Transverse colon (tissue), 4 donors: ENCODE data around the gene KSR1. TPM values are rescaled to one million over a fixed set of nuclear protein-coding genes. Genes with fewer than 3 reads are reported as not detected.

Experiments used
- DNase-seq: peaks from one replicate; pipeline ENCODE4 v3.0.0-alpha.2; 2019
- H3K27ac ChIP-seq, 4 donors: fragments of 200-600 bp; sonication (generic); 2 replicates each; pipeline ENCODE4 v1.5.1; 2016 to 2018; ENCODE audit warnings: inconsistent platforms in 4 of 4
- H3K27me3 ChIP-seq: fragments of 200-600 bp; sonication (generic); 2 replicates; pipeline ENCODE4 v1.5.1; 2017; ENCODE audit warnings: inconsistent platforms
- H3K36me3 ChIP-seq, 4 donors: fragments of 200-600 bp; sonication (generic); 2 replicates each; pipeline ENCODE4 v1.5.1; 2017 to 2019; ENCODE audit warnings: inconsistent platforms in 4 of 4
- H3K4me1 ChIP-seq, 4 donors: fragments of 200-600 bp; sonication (generic); 2 replicates each; pipeline ENCODE4 v1.5.1; 2017 to 2020; ENCODE audit warnings: inconsistent platforms in 4 of 4
- H3K4me3 ChIP-seq, 4 donors: fragments of 200-600 bp; sonication (generic); 1 replicate in 1 of 4; 2 replicates in 3 of 4; pipeline versions ENCODE4 v1.5.1 to v1.6.1; 2017 to 2019; ENCODE audit warnings: inconsistent platforms in 4 of 4
- H3K9me3 ChIP-seq, 2 donors: fragments of 200-600 bp; sonication (generic); 2 replicates each; pipeline ENCODE4 v1.5.1; 2017 to 2019; ENCODE audit warnings: inconsistent platforms in 2 of 2
- EP300 ChIP-seq: sonication (generic); formaldehyde crosslinking; IDR thresholded peaks from one replicate; pipeline ENCODE4 v1.6.1; 2017; ENCODE audit warnings: antibody characterized with exemption, low read depth
- POLR2A ChIP-seq: fragments of 450-650 bp; IDR thresholded peaks from one replicate; pipeline ENCODE4 v1.6.1; 2016; ENCODE audit warnings: antibody characterized with exemption, mild to moderate bottlenecking, moderate library complexity
- POLR2AphosphoS5 ChIP-seq, 3 donors: sonication (generic); formaldehyde crosslinking; IDR thresholded peaks; one replicate each; pipeline ENCODE4 v1.6.1; 2016; ENCODE audit warnings: antibody characterized with exemption in 3 of 3
- WGBS, 2 donors: methylation state at CpG; one replicate each; pipeline ENCODE4 v1.1.5; 2018; ENCODE audit warnings: low coverage in 1 of 2; 5-methylcytosine and 5-hydroxymethylcytosine counted together
- in situ Hi-C, 4 donors: fragments of 200-750 bp; cut with MboI; loops; one replicate each; pipeline versions ENCODE4 v1.15.0 to v1.15.1; 2017; ENCODE audit warnings: low sequenced_read_pairs in 3 of 4, low pct_ligation_motif_present in 1 of 4, low pct_unique_long_range_greater_than_20kb in 1 of 4
- intact Hi-C: fragments of 100-400 bp; cut with DNase I; formaldehyde crosslinking; loops from one replicate; pipeline ENCODE4 v1.15.1; 2023; ENCODE audit warnings: low total_unique reads
- total RNA-seq, 4 donors: library from RNA; depleted of rRNA; stranded (reverse); fragments of >200 nt; gene quantifications; one replicate each; pipeline ENCODE4 v1.1.0, GENCODE V29; 2016
- TF ChIP-seq, protein P1 (sequence below), 5 experiments: fragments of 200-600 bp in 3 of 5; fragments of 450-650 bp in 2 of 5; sonication (generic) in 3 of 5; IDR thresholded peaks; 1 replicate in 2 of 5; 2 replicates in 3 of 5; pipeline ENCODE4 v1.5.1; 2016 to 2017; ENCODE audit warnings: antibody characterized with exemption in 5 of 5, inconsistent platforms in 3 of 5, mild to moderate bottlenecking in 2 of 5, moderate library complexity in 1 of 5

Gene KSR1
- total RNA-seq, 4 donors from 2014 or later, result 8.2 to 55.7 (median 30.9) TPM

- intact Hi-C loops (no loop called here), in situ Hi-C loops (loop anchor here in 1 of 4 donors (10.0 kb wide), 1 partner anchor 59 kb away; no protein-coding TSS in a partner anchor)
- H3K4me1 ChIP-seq, result peaks cover 0 to 6% (median 4%) of the 10 kb centered on the region in 4 donors
- no peaks in the 10 kb centered on the region for H3K27me3 ChIP-seq
- no peaks in the 10 kb centered on the region for H3K36me3 ChIP-seq
- WGBS, 2 donors, result 40 to 54% methylated on average over 2 of the region's 2 CpGs
- H3K4me3 ChIP-seq, result no peak overlapping the region
- TF ChIP-seq, protein P1, sequence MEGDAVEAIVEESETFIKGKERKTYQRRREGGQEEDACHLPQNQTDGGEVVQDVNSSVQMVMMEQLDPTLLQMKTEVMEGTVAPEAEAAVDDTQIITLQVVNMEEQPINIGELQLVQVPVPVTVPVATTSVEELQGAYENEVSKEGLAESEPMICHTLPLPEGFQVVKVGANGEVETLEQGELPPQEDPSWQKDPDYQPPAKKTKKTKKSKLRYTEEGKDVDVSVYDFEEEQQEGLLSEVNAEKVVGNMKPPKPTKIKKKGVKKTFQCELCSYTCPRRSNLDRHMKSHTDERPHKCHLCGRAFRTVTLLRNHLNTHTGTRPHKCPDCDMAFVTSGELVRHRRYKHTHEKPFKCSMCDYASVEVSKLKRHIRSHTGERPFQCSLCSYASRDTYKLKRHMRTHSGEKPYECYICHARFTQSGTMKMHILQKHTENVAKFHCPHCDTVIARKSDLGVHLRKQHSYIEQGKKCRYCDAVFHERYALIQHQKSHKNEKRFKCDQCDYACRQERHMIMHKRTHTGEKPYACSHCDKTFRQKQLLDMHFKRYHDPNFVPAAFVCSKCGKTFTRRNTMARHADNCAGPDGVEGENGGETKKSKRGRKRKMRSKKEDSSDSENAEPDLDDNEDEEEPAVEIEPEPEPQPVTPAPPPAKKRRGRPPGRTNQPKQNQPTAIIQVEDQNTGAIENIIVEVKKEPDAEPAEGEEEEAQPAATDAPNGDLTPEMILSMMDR (IDR thresholded peaks at IDR 0.05), result no peak
- TF ChIP-seq POLR2A (no peak), EP300 (no peak), POLR2AphosphoS5 (IDR thresholded peaks at IDR 0.05) (no peak)
- H3K9me3 ChIP-seq, result no peaks in the 10 kb centered on the region
- no peak overlapping the region for H3K27ac ChIP-seq
- no peak for DNase-seq
These were observed 42.9 kb upstream of the KSR1 start for GRCh38 chr17:27413315-27413714.

DNA sequence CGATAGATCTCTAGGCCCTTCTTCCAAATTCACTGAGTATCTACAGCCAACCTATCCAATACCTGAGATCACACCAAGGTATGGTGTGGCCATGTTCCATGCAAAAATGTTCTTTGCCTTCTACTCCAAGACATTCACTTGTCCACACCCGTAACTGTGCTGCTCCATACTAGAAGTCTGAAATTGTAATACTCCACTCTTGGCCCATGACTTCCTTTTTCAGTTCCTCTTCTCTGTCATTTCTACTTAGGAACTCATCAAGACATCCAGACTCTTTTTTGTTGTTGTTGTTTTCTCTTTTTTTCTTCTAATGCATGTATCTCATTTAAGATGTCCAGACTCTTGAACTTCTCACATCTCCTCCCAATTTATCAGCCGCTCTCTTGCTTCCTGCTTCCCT, 42.5 kb upstream of the KSR1 start:
- Histone ChIP-seq H3K27me3 (no peaks in the 10 kb centered on the region), H3K36me3 (no peaks in the 10 kb centered on the region), H3K27ac (no peak overlapping the region), H3K9me3 (no peaks in the 10 kb centered on the region), H3K4me3 (no peak overlapping the region), H3K4me1 (peaks cover 0 to 2% (median under 1%) of the 10 kb centered on the region in 4 donors)
- intact Hi-C loops, result no loop called here
- no peak for DNase-seq
- in situ Hi-C loops, result loop anchor here in 1 of 4 donors (10.0 kb wide), 1 partner anchor 59 kb away; no protein-coding TSS in a partner anchor
- no peak for TF ChIP-seq POLR2A
- no peak for TF ChIP-seq EP300
- TF ChIP-seq, protein P1 (IDR thresholded peaks at IDR 0.05), result no peak
- no peak for TF ChIP-seq POLR2AphosphoS5 (IDR thresholded peaks at IDR 0.05)
- 80 to 82% methylated on average over 3 of the region's 3 CpGs for WGBS, 2 donors

- intact Hi-C loops, result no loop called here
- TF ChIP-seq POLR2A (no peak), EP300 (no peak), POLR2AphosphoS5 (IDR thresholded peaks at IDR 0.05) (no peak)
- TF ChIP-seq, protein P1 (IDR thresholded peaks at IDR 0.05), result no peak
- Histone ChIP-seq H3K9me3 (no peaks in the 10 kb centered on the region), H3K27me3 (no peaks in the 10 kb centered on the region), H3K4me3 (no peak overlapping the region), H3K27ac (no peak overlapping the region), H3K4me1 (no peaks in the 10 kb centered on the region), H3K36me3 (no peaks in the 10 kb centered on the region)
- 74 to 75% methylated on average over 3 of the region's 3 CpGs for WGBS, 2 donors
- DNase-seq, result no peak
- in situ Hi-C loops, result loop anchor here in 1 of 4 donors (10.0 kb wide), 1 partner anchor 59 kb away; no protein-coding TSS in a partner anchor
These were observed 42.0 kb upstream of the KSR1 start for GRCh38 chr17:27414271-27414670.

DNA sequence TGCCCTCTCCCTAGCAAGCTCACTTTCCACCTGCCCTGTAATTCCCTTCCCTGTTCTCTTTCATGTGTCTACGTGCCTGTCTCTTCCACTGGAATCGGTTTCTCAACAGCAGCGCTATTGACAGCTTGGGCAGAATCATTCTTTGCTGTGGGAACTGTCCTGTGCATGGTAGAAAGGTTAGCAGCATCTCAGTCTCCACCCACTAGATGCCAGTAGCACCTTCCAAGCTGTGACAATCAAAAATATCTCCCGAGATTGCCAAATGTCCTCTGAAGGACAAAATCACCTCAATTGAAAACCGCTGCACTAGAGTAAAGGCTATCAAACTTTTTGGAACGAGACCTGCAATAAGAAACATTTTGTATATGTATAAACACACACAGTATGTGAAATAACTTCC, 41.6 kb upstream of the KSR1 start:
- in situ Hi-C loops, result loop anchor here in 1 of 4 donors (10.0 kb wide), 1 partner anchor 60 kb away; no protein-coding TSS in a partner anchor
- H3K9me3 ChIP-seq, result no peaks in the 10 kb centered on the region

More for the DNA sequence above, 41.6 kb upstream of the KSR1 start:
- no peak for DNase-seq
- H3K27ac ChIP-seq, result no peak overlapping the region
- no peak overlapping the region for H3K4me3 ChIP-seq
- WGBS, 2 donors, result 74 to 77% methylated on average over 3 to 6 of the region's 6 CpGs
- intact Hi-C loops, result no loop called here
- TF ChIP-seq EP300, result no peak
- no peak for TF ChIP-seq POLR2A
- no peaks in the 10 kb centered on the region for H3K27me3 ChIP-seq
- H3K4me1 ChIP-seq, result no peaks in the 10 kb centered on the region
- no peaks in the 10 kb centered on the region for H3K36me3 ChIP-seq
